Suprapubic skin (tissue), 4 donors: ENCODE measurements around the gene TAS2R43. TPM values are rescaled to one million over a fixed set of nuclear protein-coding genes. Genes with fewer than 3 reads are reported as not detected.
"Not testable (repeated sequence)": the region's sequence is repeated elsewhere in the genome, so short reads cannot be mapped to it uniquely, and the experiment has no call there.

Source experiments
- DNase-seq, 2 donors: peaks; one replicate each; pipeline ENCODE4 v3.0.0-alpha.2; 2019; ENCODE audit warnings: low spot score in 2 of 2
- H3K27ac ChIP-seq: fragments of 200-600 bp; sonication (generic); one replicate; pipeline ENCODE4 v1.5.1; 2019
- H3K27me3 ChIP-seq: fragments of 200-600 bp; sonication (generic); one replicate; pipeline ENCODE4 v1.5.1; 2019
- H3K36me3 ChIP-seq: fragments of 200-600 bp; sonication (generic); one replicate; pipeline ENCODE4 v1.5.1; 2019
- H3K4me1 ChIP-seq: fragments of 200-600 bp; sonication (generic); one replicate; pipeline ENCODE4 v1.5.1; 2019
- H3K4me3 ChIP-seq: fragments of 200-600 bp; sonication (generic); one replicate; pipeline ENCODE4 v1.5.1; 2019; ENCODE audit warnings: mild to moderate bottlenecking
- H3K9me3 ChIP-seq: fragments of 200-600 bp; sonication (generic); one replicate; pipeline ENCODE4 v1.5.1; 2019
- CTCF ChIP-seq, 2 donors: fragments of 200-600 bp in 1 of 2; fragments of 450-650 bp in 1 of 2; sonication (generic) in 1 of 2; IDR thresholded peaks; one replicate each; pipeline ENCODE4 v1.5.1; 2016 to 2019; ENCODE audit warnings: antibody characterized with exemption in 2 of 2, mild to moderate bottlenecking in 1 of 2, moderate library complexity in 1 of 2
- EP300 ChIP-seq: sonication (generic); formaldehyde crosslinking; IDR thresholded peaks from one replicate; pipeline ENCODE4 v1.6.1; 2017; ENCODE audit warnings: antibody characterized with exemption
- POLR2A ChIP-seq, 2 donors: fragments of 450-650 bp; IDR thresholded peaks; one replicate each; pipeline ENCODE4 v1.6.1; 2017; ENCODE audit warnings: antibody characterized with exemption in 2 of 2, mild to moderate bottlenecking in 2 of 2, moderate library complexity in 2 of 2
- POLR2AphosphoS5 ChIP-seq, 3 donors: sonication (generic); formaldehyde crosslinking; IDR thresholded peaks; one replicate each; pipeline ENCODE4 v1.6.1; 2017; ENCODE audit warnings: antibody characterized with exemption in 3 of 3
- WGBS: methylation state at CpG from one replicate; pipeline ENCODE4 v1.1.5; 2018; 5-methylcytosine and 5-hydroxymethylcytosine counted together
- total RNA-seq, 4 donors: library from RNA; depleted of rRNA; stranded (reverse); fragments of >200 nt; gene quantifications; one replicate each; pipeline ENCODE4 v1.1.0, GENCODE V29; 2016

The TAS2R43 gene
- total RNA-seq, 4 donors from 2014 or later = 0.89 to 4.9 (median 4.7) TPM; not detected in 1

GRCh38 chr12:11075642-11076041 lies 16.5 kb downstream of the TAS2R43 start:
- no peak for DNase-seq
- TF ChIP-seq CTCF (IDR thresholded peaks at IDR 0.05) (no peak), POLR2A (IDR thresholded peaks at IDR 0.05) (no peak), EP300 (no peak), POLR2AphosphoS5 (IDR thresholded peaks at IDR 0.05) (no peak)
- no peak overlapping the region for H3K4me3 ChIP-seq
- no peaks in the 10 kb centered on the region for H3K36me3 ChIP-seq
- WGBS = 76% methylated on average over 3 of the region's 3 CpGs
- H3K27ac ChIP-seq = no peak overlapping the region
- H3K4me1 ChIP-seq = no peaks in the 10 kb centered on the region
- no peaks in the 10 kb centered on the region for H3K27me3 ChIP-seq
- peaks cover 2% of the 10 kb centered on the region for H3K9me3 ChIP-seq

DNA sequence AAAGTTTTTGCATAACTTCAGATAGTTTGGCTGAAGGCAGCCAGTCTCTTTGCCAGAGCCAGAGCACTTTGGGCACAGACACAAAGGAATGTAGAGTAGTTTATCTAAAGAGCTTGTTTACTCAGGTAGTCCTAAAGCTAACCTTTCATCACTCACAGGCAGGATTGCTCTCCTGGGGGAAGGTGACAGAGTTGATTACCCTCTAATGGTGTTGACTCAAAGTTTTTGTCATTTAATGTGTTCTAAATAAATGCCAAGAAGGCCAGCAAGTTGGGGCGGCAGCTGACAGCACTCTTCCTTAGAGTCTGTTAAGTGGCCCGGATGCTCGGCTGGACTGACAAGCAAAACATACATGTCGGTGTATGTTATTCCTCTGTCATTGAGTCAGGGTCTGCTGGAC lies 20.7 kb downstream of the TAS2R43 start:
- Histone ChIP-seq H3K36me3 (no peaks in the 10 kb centered on the region), H3K4me3 (no peak overlapping the region), H3K27me3 (no peaks in the 10 kb centered on the region), H3K4me1 (no peaks in the 10 kb centered on the region), H3K9me3 (no peaks in the 10 kb centered on the region), H3K27ac (no peak overlapping the region)
- TF ChIP-seq POLR2AphosphoS5 (IDR thresholded peaks at IDR 0.05) = no peak
- TF ChIP-seq EP300 = no peak
- no peak for TF ChIP-seq CTCF (IDR thresholded peaks at IDR 0.05)
- TF ChIP-seq POLR2A (IDR thresholded peaks at IDR 0.05) = no peak
- WGBS = 53% methylated on average over 4 of the region's 4 CpGs
- no peak for DNase-seq

DNA sequence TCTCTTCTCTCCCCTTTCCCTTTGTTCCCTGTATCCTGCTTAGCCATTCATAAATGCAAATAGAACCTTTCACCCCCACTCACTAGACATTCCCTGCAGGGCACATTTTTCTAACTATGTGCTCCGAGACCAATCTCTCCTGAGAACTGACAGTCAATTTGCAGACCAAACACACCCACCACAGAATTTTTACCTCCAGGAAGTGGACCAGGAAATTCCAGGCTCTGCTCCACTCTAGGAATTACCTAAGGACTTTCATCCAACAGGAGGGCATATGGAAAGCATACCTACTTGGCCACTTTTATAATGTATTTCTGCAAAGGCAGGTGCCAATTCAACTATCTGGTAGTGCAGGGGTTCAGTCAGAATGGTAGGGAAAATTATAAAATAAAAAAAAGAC lies 21.1 kb downstream of the TAS2R43 start:
- DNase-seq = no peak
- Histone ChIP-seq H3K27ac (no peak overlapping the region), H3K9me3 (no peaks in the 10 kb centered on the region), H3K4me3 (no peak overlapping the region), H3K36me3 (no peaks in the 10 kb centered on the region), H3K4me1 (no peaks in the 10 kb centered on the region), H3K27me3 (no peaks in the 10 kb centered on the region)
- 56% methylated on average over 1 of the region's 1 CpG for WGBS
- TF ChIP-seq CTCF (IDR thresholded peaks at IDR 0.05) (no peak), POLR2A (IDR thresholded peaks at IDR 0.05) (no peak), POLR2AphosphoS5 (IDR thresholded peaks at IDR 0.05) (no peak), EP300 (no peak)

DNA sequence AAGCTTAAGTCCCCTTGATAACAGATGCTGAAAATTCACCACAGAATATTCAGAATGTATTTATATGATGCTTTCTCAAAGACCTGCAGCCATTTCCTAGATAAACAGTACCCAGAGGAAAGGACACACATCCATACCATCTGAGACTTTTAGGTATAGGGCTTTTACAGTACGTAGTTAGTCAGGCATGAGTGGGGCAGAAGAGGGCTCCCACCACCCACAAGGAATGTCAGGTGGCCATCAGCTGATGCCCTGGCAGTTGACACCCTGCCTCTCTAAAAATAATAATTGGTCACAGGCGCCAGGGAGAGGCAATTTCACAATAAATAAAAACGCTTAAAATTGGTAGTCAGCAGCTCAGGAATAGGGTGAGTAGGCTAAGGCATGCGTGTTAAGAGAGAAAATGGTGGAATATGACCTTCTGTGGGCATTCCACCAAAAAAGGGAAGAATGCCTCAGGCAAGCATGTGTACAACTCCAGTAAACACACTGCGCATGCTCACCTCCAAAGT lies 22.2 kb downstream of the TAS2R43 start:
- H3K4me1 ChIP-seq = no peaks in the 10 kb centered on the region
- H3K9me3 ChIP-seq = no peaks in the 10 kb centered on the region
- no peak overlapping the region for H3K27ac ChIP-seq
- H3K36me3 ChIP-seq = no peaks in the 10 kb centered on the region
- WGBS = 84% methylated on average over 5 of the region's 5 CpGs
- H3K27me3 ChIP-seq = no peaks in the 10 kb centered on the region
- DNase-seq = no peak
- H3K4me3 ChIP-seq = no peak overlapping the region
- TF ChIP-seq POLR2AphosphoS5 (IDR thresholded peaks at IDR 0.05) = no peak
- no peak for TF ChIP-seq CTCF (IDR thresholded peaks at IDR 0.05)
- TF ChIP-seq POLR2A (IDR thresholded peaks at IDR 0.05) = no peak

GRCh38 chr12:11067514-11067913 lies 24.6 kb downstream of the TAS2R43 start:
- no peak for DNase-seq
- Histone ChIP-seq H3K36me3 (no peaks in the 10 kb centered on the region), H3K4me3 (no peak overlapping the region), H3K27ac (no peak overlapping the region), H3K4me1 (no peaks in the 10 kb centered on the region), H3K9me3 (no peaks in the 10 kb centered on the region), H3K27me3 (no peaks in the 10 kb centered on the region)
- TF ChIP-seq CTCF (IDR thresholded peaks at IDR 0.05) (no peak), EP300 (no peak), POLR2AphosphoS5 (IDR thresholded peaks at IDR 0.05) (no peak), POLR2A (IDR thresholded peaks at IDR 0.05) (no peak)
- WGBS = 32% methylated on average over 2 of the region's 2 CpGs

- not testable (repeated sequence) for H3K27me3 ChIP-seq, H3K36me3 ChIP-seq, H3K4me3 ChIP-seq, H3K27ac ChIP-seq, H3K4me1 ChIP-seq, H3K9me3 ChIP-seq, DNase-seq
- 88% methylated on average over 1 of the region's 1 CpG for whole genome bisulfite sequencing
Measured at GRCh38 chr12:11062194-11062593, 29.9 kb downstream of the TAS2R43 start, which contains the start of gene TAS2R46. Gene TAS2R46 (minus strand): TSS chr12:11062294. CDS start chr12:11062294, 0 bp downstream.
